ENCODE data around the gene CD33.

Gene CD33

DNA sequence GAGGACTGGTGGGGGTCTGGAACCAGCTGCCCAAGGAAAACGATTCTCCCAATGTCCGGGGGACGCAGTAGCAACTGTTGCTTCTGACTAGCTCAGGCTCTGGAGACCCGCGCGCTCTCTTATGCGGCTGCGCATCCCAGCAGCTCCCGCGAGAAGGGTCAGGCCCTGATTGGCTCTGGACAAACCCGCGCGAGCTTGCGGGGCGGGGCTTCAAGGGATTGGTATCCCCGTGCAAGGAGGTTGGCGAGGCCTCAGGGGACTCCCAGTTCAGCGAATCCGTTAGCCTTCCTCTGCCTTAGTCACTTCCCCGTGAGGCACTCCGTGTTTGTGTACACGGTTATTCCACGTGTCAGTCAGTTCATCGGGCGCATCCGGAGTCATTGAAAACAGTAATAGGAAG is 46.2 kb downstream of the CD33 start:
- WGBS: 84% methylated on average over 26 of the region's 26 CpGs
- H2BK12ac ChIP-seq (ENCODE audit: low read length in 2 of 2): no peak overlapping the region
- no peak overlapping the region for H3K9ac ChIP-seq (ENCODE audit: low read length)
- no peak overlapping the region for H3K18ac ChIP-seq (ENCODE audit: low read depth in 1 of 2, low read length in 2 of 2)
- DNase-seq: no peak
- H2BK5ac ChIP-seq (ENCODE audit: low read depth, low read length, poor library complexity, severe bottlenecking): no peak overlapping the region
- H3K27me3 ChIP-seq (ENCODE audit: control insufficient read depth in 1 of 2, insufficient read depth in 1 of 2, low read length in 2 of 2): peaks cover 0 to 27% of the 10 kb centered on the region in 2 experiments
- no peak overlapping the region for H2AK5ac ChIP-seq (ENCODE audit: low read length, severe bottlenecking)
- H3K4ac ChIP-seq (ENCODE audit: low read depth in 1 of 2, low read length in 2 of 2): no peak overlapping the region
- H3K36me3 ChIP-seq (ENCODE audit: control insufficient read depth in 1 of 2, insufficient read depth in 2 of 2, low read depth in 1 of 2, low read length in 2 of 2): no peaks in the 10 kb centered on the region
- H2AFZ ChIP-seq (ENCODE audit: low read depth, low read length): no peak overlapping the region
- no peak overlapping the region for H3K4me2 ChIP-seq (ENCODE audit: low read length, poor library complexity, severe bottlenecking)
- H3K4me3 ChIP-seq (ENCODE audit: insufficient read depth in 1 of 2, low read depth in 1 of 2, low read length in 2 of 2): no peak overlapping the region
- no peak overlapping the region for H3K23ac ChIP-seq (ENCODE audit: low read length in 2 of 2)
- H4K8ac ChIP-seq (ENCODE audit: low read length): no peak overlapping the region
- no peak overlapping the region for H3K27ac ChIP-seq (ENCODE audit: low read length, poor library complexity, severe bottlenecking)
- H3K9me3 ChIP-seq (ENCODE audit: control insufficient read depth, low read length): no peaks in the 10 kb centered on the region
- no peak overlapping the region for H2BK15ac ChIP-seq (ENCODE audit: low read depth, poor library complexity, severe bottlenecking)
- no peaks in the 10 kb centered on the region for H3K79me1 ChIP-seq (replicated peaks; ENCODE audit: low read length, poor library complexity, severe bottlenecking)
- H3K4me1 ChIP-seq (ENCODE audit: control insufficient read depth, insufficient read depth, low read depth, low read length): no peaks in the 10 kb centered on the region
- H2BK120ac ChIP-seq (ENCODE audit: low read depth, low read length): no peak overlapping the region
- H3K14ac ChIP-seq (ENCODE audit: low read length in 2 of 2): no peak overlapping the region
- H4K91ac ChIP-seq (ENCODE audit: low read length): no peak overlapping the region

DNA sequence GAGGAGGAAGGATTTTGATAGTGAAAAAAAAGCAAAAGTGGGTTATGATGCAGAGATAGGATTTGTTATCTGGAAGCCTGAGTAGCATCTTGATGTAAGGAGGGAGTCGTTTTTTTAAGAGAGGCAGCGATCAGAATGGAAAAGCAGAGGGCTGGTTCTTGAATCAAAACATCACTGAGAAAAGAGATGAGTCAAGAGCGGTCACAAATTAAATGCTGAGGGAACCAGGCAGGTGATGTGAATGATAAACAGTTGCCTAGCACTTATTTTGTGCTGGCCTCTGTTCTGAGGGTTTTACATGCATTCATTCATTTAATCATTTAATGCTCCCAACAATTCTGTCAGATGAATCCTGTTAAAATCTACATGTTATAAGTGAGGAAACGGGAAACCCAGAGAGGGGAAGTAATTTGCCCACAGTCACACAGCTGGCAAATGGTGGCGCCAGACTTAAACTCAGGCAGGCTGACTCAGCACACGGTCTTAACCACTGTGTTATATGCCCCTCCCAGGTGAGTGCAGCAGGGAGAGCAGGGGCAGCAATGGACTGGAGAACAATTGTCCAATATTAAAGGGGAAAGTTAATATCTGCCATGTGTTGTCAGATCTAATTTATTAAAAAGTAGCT is 47.4 kb downstream of the CD33 start:
- Histone ChIP-seq H3K4me1 (ENCODE audit: control insufficient read depth, insufficient read depth, low read depth, low read length) (no peaks in the 10 kb centered on the region), H3K27me3 (ENCODE audit: control insufficient read depth in 1 of 2, insufficient read depth in 1 of 2, low read length in 2 of 2) (peaks cover 0 to 23% of the 10 kb centered on the region in 2 experiments), H2BK15ac (ENCODE audit: low read depth, poor library complexity, severe bottlenecking) (no peak overlapping the region), H3K14ac (ENCODE audit: low read length in 2 of 2) (no peak overlapping the region), H2BK120ac (ENCODE audit: low read depth, low read length) (no peak overlapping the region), H3K9ac (ENCODE audit: low read length) (no peak overlapping the region), H3K18ac (ENCODE audit: low read depth in 1 of 2, low read length in 2 of 2) (no peak overlapping the region), H4K8ac (ENCODE audit: low read length) (no peak overlapping the region), H2AK5ac (ENCODE audit: low read length, severe bottlenecking) (no peak overlapping the region), H3K4me2 (ENCODE audit: low read length, poor library complexity, severe bottlenecking) (no peak overlapping the region), H3K23ac (ENCODE audit: low read length in 2 of 2) (no peak overlapping the region), H3K27ac (ENCODE audit: low read length, poor library complexity, severe bottlenecking) (no peak overlapping the region), H3K4ac (ENCODE audit: low read depth in 1 of 2, low read length in 2 of 2) (no peak overlapping the region), H3K36me3 (ENCODE audit: control insufficient read depth in 1 of 2, insufficient read depth in 2 of 2, low read depth in 1 of 2, low read length in 2 of 2) (no peaks in the 10 kb centered on the region), H4K91ac (ENCODE audit: low read length) (no peak overlapping the region), H3K4me3 (ENCODE audit: insufficient read depth in 1 of 2, low read depth in 1 of 2, low read length in 2 of 2) (no peak overlapping the region), H2BK12ac (ENCODE audit: low read length in 2 of 2) (no peak overlapping the region), H3K79me1 (replicated peaks; ENCODE audit: low read length, poor library complexity, severe bottlenecking) (no peaks in the 10 kb centered on the region), H2BK5ac (ENCODE audit: low read depth, low read length, poor library complexity, severe bottlenecking) (no peak overlapping the region), H3K9me3 (ENCODE audit: control insufficient read depth, low read length) (no peaks in the 10 kb centered on the region), H2AFZ (ENCODE audit: low read depth, low read length) (no peak overlapping the region)
- no peak for DNase-seq
- 52% methylated on average over 6 of the region's 6 CpGs for WGBS

GRCh38 chr19:51274049-51274770 is 49.3 kb downstream of the CD33 start:
- no peak overlapping the region for H2BK120ac ChIP-seq (ENCODE audit: low read depth, low read length)
- H3K4me1 ChIP-seq (ENCODE audit: control insufficient read depth, insufficient read depth, low read depth, low read length): no peaks in the 10 kb centered on the region
- 80% methylated on average over 6 of the region's 8 CpGs for WGBS
- H2BK5ac ChIP-seq (ENCODE audit: low read depth, low read length, poor library complexity, severe bottlenecking): no peak overlapping the region
- no peaks in the 10 kb centered on the region for H3K79me1 ChIP-seq (replicated peaks; ENCODE audit: low read length, poor library complexity, severe bottlenecking)
- no peak overlapping the region for H3K27ac ChIP-seq (ENCODE audit: low read length, poor library complexity, severe bottlenecking)
- no peak overlapping the region for H3K4me3 ChIP-seq (ENCODE audit: insufficient read depth in 1 of 2, low read depth in 1 of 2, low read length in 2 of 2)
- no peak overlapping the region for H2AK5ac ChIP-seq (ENCODE audit: low read length, severe bottlenecking)
- H3K14ac ChIP-seq (ENCODE audit: low read length in 2 of 2): no peak overlapping the region
- no peak overlapping the region for H3K23ac ChIP-seq (ENCODE audit: low read length in 2 of 2)
- no peak overlapping the region for H3K18ac ChIP-seq (ENCODE audit: low read depth in 1 of 2, low read length in 2 of 2)
- no peak overlapping the region for H4K91ac ChIP-seq (ENCODE audit: low read length)
- no peak for DNase-seq
- H2AFZ ChIP-seq (ENCODE audit: low read depth, low read length): no peak overlapping the region
- H3K4me2 ChIP-seq (ENCODE audit: low read length, poor library complexity, severe bottlenecking): no peak overlapping the region
- no peaks in the 10 kb centered on the region for H3K36me3 ChIP-seq (ENCODE audit: control insufficient read depth in 1 of 2, insufficient read depth in 2 of 2, low read depth in 1 of 2, low read length in 2 of 2)
- no peak overlapping the region for H4K8ac ChIP-seq (ENCODE audit: low read length)
- peaks cover 0 to 10% of the 10 kb centered on the region in 2 experiments for H3K27me3 ChIP-seq (ENCODE audit: control insufficient read depth in 1 of 2, insufficient read depth in 1 of 2, low read length in 2 of 2)
- H3K4ac ChIP-seq (ENCODE audit: low read depth in 1 of 2, low read length in 2 of 2): no peak overlapping the region
- no peak overlapping the region for H2BK15ac ChIP-seq (ENCODE audit: low read depth, poor library complexity, severe bottlenecking)
- H3K9ac ChIP-seq (ENCODE audit: low read length): no peak overlapping the region
- H3K9me3 ChIP-seq (ENCODE audit: control insufficient read depth, low read length): no peaks in the 10 kb centered on the region
- H2BK12ac ChIP-seq (ENCODE audit: low read length in 2 of 2): no peak overlapping the region

DNA sequence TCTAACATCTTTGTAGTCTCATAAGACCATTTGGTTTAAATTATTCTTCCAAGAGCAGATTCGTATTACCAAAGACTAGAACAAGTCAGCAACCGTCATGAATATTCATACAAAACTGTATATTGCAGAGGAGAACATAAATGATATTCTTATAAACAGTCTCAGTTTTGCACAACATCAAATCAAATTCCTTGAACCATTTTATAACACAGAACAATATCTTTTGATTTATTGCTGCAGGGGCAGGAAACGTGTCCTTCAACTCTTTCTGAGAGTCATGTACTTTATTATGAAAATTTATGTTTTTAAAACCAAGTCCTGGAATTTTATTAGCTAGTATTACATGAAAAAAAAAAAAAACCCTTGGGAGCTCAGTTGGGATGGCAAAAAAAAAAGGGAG is 52.2 kb downstream of the CD33 start:
- no peak overlapping the region for H2AFZ ChIP-seq (ENCODE audit: low read depth, low read length)
- H2BK5ac ChIP-seq (ENCODE audit: low read depth, low read length, poor library complexity, severe bottlenecking): no peak overlapping the region
- H3K4ac ChIP-seq (ENCODE audit: low read depth in 1 of 2, low read length in 2 of 2): no peak overlapping the region
- H3K79me1 ChIP-seq (replicated peaks; ENCODE audit: low read length, poor library complexity, severe bottlenecking): no peaks in the 10 kb centered on the region
- H2BK15ac ChIP-seq (ENCODE audit: low read depth, poor library complexity, severe bottlenecking): no peak overlapping the region
- H3K4me3 ChIP-seq (ENCODE audit: insufficient read depth in 1 of 2, low read depth in 1 of 2, low read length in 2 of 2): no peak overlapping the region
- H3K18ac ChIP-seq (ENCODE audit: low read depth in 1 of 2, low read length in 2 of 2): no peak overlapping the region
- H3K14ac ChIP-seq (ENCODE audit: low read length in 2 of 2): no peak overlapping the region
- no peak overlapping the region for H4K8ac ChIP-seq (ENCODE audit: low read length)
- no peak overlapping the region for H3K27ac ChIP-seq (ENCODE audit: low read length, poor library complexity, severe bottlenecking)
- no CpG with 5 or more reads among the region's 3 CpGs for WGBS
- H3K9ac ChIP-seq (ENCODE audit: low read length): no peak overlapping the region
- H3K4me2 ChIP-seq (ENCODE audit: low read length, poor library complexity, severe bottlenecking): no peak overlapping the region
- H2BK120ac ChIP-seq (ENCODE audit: low read depth, low read length): no peak overlapping the region
- no peaks in the 10 kb centered on the region for H3K36me3 ChIP-seq (ENCODE audit: control insufficient read depth in 1 of 2, insufficient read depth in 2 of 2, low read depth in 1 of 2, low read length in 2 of 2)
- no peak overlapping the region for H2AK5ac ChIP-seq (ENCODE audit: low read length, severe bottlenecking)
- no peak for DNase-seq
- peaks cover 0 to 3% of the 10 kb centered on the region in 2 experiments for H3K27me3 ChIP-seq (ENCODE audit: control insufficient read depth in 1 of 2, insufficient read depth in 1 of 2, low read length in 2 of 2)
- peaks cover 3% of the 10 kb centered on the region for H3K9me3 ChIP-seq (ENCODE audit: control insufficient read depth, low read length)
- H4K91ac ChIP-seq (ENCODE audit: low read length): no peak overlapping the region
- H2BK12ac ChIP-seq (ENCODE audit: low read length in 2 of 2): no peak overlapping the region
- no peak overlapping the region for H3K23ac ChIP-seq (ENCODE audit: low read length in 2 of 2)
- H3K4me1 ChIP-seq (ENCODE audit: control insufficient read depth, insufficient read depth, low read depth, low read length): no peaks in the 10 kb centered on the region
